Measurements from ENCODE around the gene ANGPTL7.

GRCh38 chr1:11207898-11208611 is 18.9 kb downstream of the ANGPTL7 start:
- TF ChIP-seq CTCF (IDR thresholded peaks at IDR 0.05) (no peak), POLR2A (IDR thresholded peaks at IDR 0.05) (no peak)
